Smooth muscle cell (in vitro differentiated cells): ENCODE data around the gene SYT17. TPM values are rescaled to one million over a fixed set of nuclear protein-coding genes. Genes with fewer than 3 reads are reported as not detected.

ENCODE experiments used
- DNase-seq: peaks from one replicate; lab custom pipeline; 2025; ENCODE audit not compliant: unreplicated experiment; lab: John Stamatoyannopoulos, UW
- H2AFZ ChIP-seq: fragments of 200-600 bp; sonication (generic); 2 replicates; pipeline ENCODE4 v1.6.0; 2016; ENCODE audit warnings: antibody characterized with exemption, low read depth, mild to moderate bottlenecking
- H3F3A ChIP-seq: fragments of 200-600 bp; sonication (generic); 2 replicates; pipeline ENCODE4 v1.6.0; 2017; ENCODE audit warnings: antibody characterized with exemption, low read depth
- H3K27ac ChIP-seq: fragments of 200-600 bp; sonication (generic); 2 replicates; pipeline ENCODE4 v1.5.1; 2016; ENCODE audit warnings: low read depth, mild to moderate bottlenecking
- H3K27me3 ChIP-seq: fragments of 200-600 bp; sonication (generic); 2 replicates; pipeline ENCODE4 v1.6.1; 2016; ENCODE audit warnings: low read depth, mild to moderate bottlenecking
- H3K36me3 ChIP-seq: fragments of 200-600 bp; sonication (generic); 2 replicates; pipeline ENCODE4 v1.5.1; 2016; ENCODE audit warnings: low read depth
- H3K4me1 ChIP-seq: fragments of 200-600 bp; sonication (generic); 2 replicates; pipeline ENCODE4 v1.5.1; 2016; ENCODE audit warnings: low read depth
- H3K4me2 ChIP-seq: fragments of 200-600 bp; sonication (generic); 2 replicates; pipeline ENCODE4 v1.6.0; 2016; ENCODE audit warnings: mild to moderate bottlenecking
- H3K4me3 ChIP-seq: fragments of 200-600 bp; sonication (generic); 2 replicates; pipeline ENCODE4 v1.5.1; 2016; ENCODE audit warnings: mild to moderate bottlenecking
- H3K79me2 ChIP-seq: fragments of 200-600 bp; sonication (generic); 2 replicates; pipeline ENCODE4 v1.6.0; 2016; ENCODE audit warnings: low read depth, mild to moderate bottlenecking
- H3K9ac ChIP-seq: fragments of 200-600 bp; sonication (generic); 2 replicates; pipeline ENCODE4 v1.6.0; 2016; ENCODE audit warnings: low read depth
- H3K9me3 ChIP-seq: fragments of 200-600 bp; sonication (generic); replicated peaks from 2 replicates; pipeline ENCODE4 v1.5.1; 2016; ENCODE audit warnings: low read depth
- H4K20me1 ChIP-seq: fragments of 200-600 bp; sonication (generic); 2 replicates; pipeline ENCODE4 v1.6.0; 2016; ENCODE audit warnings: low read depth
- WGBS: methylation state at CpG from one replicate; pipeline ENCODE4 v1.1.7; 2016; ENCODE audit warnings: low lambda C conversion rate; 5-methylcytosine and 5-hydroxymethylcytosine counted together
- polyA plus RNA-seq: library from polyadenylated mRNA; unstranded; fragments of >200 nt; fragmentation: Nextera tagmentation; extraction: Ambion mirVana; gene quantifications from 2 replicates; pipeline ENCODE4 v1.2.1, GENCODE V29; 2016
- total RNA-seq: library from RNA; depleted of rRNA; stranded (reverse); fragments of >200 nt; gene quantifications from 2 replicates; pipeline ENCODE4 v1.2.3, GENCODE V29; 2014
- TF ChIP-seq, protein P1 (sequence below): fragments of 200-600 bp; sonication (generic); IDR thresholded peaks from 2 replicates; pipeline ENCODE4 v1.5.1; 2017; ENCODE audit warnings: borderline replicate concordance, mild to moderate bottlenecking, antibody characterized with exemption; ENCODE audit not compliant: insufficient read depth, poor library complexity, severe bottlenecking

Gene SYT17
- total and polyA plus RNA-seq, 2 experiments from 2014 or later, result 2.0 to 3.9 TPM

DNA sequence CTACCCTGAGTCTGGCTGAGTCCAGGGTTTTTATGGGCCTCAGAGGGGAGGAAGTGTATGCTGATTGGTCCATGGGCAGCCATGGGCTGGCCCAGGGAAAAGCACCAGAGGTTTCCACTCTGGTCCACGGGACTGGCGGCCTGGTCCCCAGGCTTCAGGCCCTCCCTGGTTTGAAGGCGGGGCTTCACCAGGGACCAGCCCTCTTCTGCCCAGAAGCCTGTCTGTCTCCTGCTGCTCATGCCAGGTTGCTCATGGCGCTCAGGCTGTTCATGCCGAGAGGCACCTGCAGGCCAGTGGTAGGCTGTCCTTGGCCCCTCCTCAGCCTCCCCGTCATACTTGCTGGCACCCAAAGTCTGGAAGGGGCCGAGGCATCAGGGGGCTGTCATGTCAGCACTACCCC is 72.5 kb downstream of the SYT17 start:
- H3K4me2 ChIP-seq, result no peak overlapping the region
- H3K27me3 ChIP-seq, result no peaks in the 10 kb centered on the region
- H4K20me1 ChIP-seq, result no peaks in the 10 kb centered on the region
- no peaks in the 10 kb centered on the region for H3K4me1 ChIP-seq
- no peaks in the 10 kb centered on the region for H3K9me3 ChIP-seq
- H3K4me3 ChIP-seq, result no peak overlapping the region
- 85% methylated on average over 7 of the region's 7 CpGs for WGBS
- H3K9ac ChIP-seq, result no peak overlapping the region
- TF ChIP-seq, protein P1, sequence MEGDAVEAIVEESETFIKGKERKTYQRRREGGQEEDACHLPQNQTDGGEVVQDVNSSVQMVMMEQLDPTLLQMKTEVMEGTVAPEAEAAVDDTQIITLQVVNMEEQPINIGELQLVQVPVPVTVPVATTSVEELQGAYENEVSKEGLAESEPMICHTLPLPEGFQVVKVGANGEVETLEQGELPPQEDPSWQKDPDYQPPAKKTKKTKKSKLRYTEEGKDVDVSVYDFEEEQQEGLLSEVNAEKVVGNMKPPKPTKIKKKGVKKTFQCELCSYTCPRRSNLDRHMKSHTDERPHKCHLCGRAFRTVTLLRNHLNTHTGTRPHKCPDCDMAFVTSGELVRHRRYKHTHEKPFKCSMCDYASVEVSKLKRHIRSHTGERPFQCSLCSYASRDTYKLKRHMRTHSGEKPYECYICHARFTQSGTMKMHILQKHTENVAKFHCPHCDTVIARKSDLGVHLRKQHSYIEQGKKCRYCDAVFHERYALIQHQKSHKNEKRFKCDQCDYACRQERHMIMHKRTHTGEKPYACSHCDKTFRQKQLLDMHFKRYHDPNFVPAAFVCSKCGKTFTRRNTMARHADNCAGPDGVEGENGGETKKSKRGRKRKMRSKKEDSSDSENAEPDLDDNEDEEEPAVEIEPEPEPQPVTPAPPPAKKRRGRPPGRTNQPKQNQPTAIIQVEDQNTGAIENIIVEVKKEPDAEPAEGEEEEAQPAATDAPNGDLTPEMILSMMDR, result no peak
- H3F3A ChIP-seq, result no peaks in the 10 kb centered on the region
- no peak for DNase-seq
- no peaks in the 10 kb centered on the region for H3K79me2 ChIP-seq
- H2AFZ ChIP-seq, result no peak overlapping the region
- no peaks in the 10 kb centered on the region for H3K36me3 ChIP-seq
- no peak overlapping the region for H3K27ac ChIP-seq

DNA sequence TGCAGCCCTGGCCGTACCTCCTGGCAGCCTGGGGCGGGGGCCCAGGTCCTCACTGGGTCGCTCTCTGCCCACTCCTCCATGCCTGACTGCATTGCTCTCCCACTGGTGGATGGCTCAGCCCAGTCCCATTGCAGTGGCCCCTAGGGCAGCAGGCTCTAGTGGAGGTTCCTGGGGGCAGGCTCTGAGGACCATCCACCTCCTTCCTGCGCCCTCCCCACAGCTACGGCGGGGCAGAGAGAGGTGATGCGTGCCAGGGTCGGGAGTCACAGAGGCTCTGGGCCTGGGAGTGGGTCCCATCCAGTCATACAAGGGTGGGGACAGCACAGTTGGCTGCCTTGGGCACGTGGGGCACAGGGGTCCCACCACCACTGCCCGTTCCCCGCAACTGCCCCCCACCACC is 73.5 kb downstream of the SYT17 start:
- 98% methylated on average over 11 of the region's 11 CpGs for WGBS

DNA sequence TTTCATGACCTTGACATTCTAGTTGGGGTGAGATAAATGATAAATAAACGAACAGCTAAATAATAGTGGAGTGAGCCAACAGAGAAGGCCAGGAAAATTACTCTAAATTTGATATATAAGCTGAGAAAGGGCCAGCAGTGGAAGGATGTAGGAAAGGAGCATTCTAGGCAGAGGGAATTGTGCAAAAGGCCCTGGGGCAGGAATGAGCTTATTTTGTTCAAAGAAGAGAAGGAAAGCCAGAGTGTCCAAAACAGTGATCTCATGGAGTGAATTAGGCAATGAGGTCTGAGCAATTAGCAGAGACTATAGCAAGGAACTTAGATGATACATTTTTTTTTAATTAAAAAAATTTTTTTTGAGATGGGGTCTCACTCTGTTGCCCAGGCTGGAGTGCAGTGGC is 74.1 kb downstream of the SYT17 start:
- H3K4me2 ChIP-seq, result no peak overlapping the region
- no peaks in the 10 kb centered on the region for H3F3A ChIP-seq
- H3K9ac ChIP-seq, result no peak overlapping the region
- no peaks in the 10 kb centered on the region for H4K20me1 ChIP-seq
- WGBS, result 87% methylated on average over 1 of the region's 1 CpG
- no peaks in the 10 kb centered on the region for H3K79me2 ChIP-seq
- H3K27me3 ChIP-seq, result no peaks in the 10 kb centered on the region
- no peaks in the 10 kb centered on the region for H3K4me1 ChIP-seq
- no peak for DNase-seq
- H3K27ac ChIP-seq, result no peak overlapping the region
- H3K4me3 ChIP-seq, result no peak overlapping the region
- no peaks in the 10 kb centered on the region for H3K9me3 ChIP-seq
- no peaks in the 10 kb centered on the region for H3K36me3 ChIP-seq
- H2AFZ ChIP-seq, result no peak overlapping the region
- TF ChIP-seq, protein P1, result no peak

More for the DNA sequence above, 73.5 kb downstream of the SYT17 start:
- Histone ChIP-seq H3K27ac (no peak overlapping the region), H3K9me3 (no peaks in the 10 kb centered on the region), H3K79me2 (no peaks in the 10 kb centered on the region), H3K4me2 (no peak overlapping the region), H3K27me3 (no peaks in the 10 kb centered on the region), H3K9ac (no peak overlapping the region), H3K4me3 (no peak overlapping the region), H3K4me1 (no peaks in the 10 kb centered on the region), H4K20me1 (no peaks in the 10 kb centered on the region), H2AFZ (no peak overlapping the region), H3F3A (no peaks in the 10 kb centered on the region), H3K36me3 (no peaks in the 10 kb centered on the region)
- no peak for DNase-seq
- TF ChIP-seq, protein P1, result no peak

DNA sequence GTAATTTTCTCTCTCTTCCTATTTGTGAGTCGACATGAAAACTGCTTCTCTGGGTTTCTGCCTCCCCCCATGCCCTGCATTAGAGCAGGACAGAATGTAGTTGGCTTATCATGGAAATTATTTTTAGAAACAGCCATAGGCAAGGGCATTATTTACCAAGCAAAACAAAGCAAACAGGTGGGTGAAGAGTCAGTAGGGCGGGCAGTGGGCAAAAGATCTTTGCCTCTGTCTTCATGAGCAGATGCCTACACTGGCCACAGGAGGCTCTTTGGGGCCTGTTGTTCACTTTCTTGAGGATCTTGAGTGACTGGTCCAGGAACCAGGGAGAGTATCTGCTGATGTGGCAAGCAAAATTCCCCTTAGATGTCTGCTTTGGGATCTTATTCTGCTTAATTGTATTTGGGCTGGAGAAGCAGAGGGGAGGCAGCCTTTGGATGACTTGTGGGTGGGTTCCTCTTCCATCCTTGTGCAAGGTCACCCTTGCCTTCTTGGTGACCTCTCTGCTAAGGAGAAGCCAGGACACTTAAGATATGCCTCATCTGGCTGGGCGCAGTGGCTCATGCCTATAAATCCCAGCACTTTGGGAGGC is 75.0 kb downstream of the SYT17 start:
- Histone ChIP-seq H3K79me2 (no peaks in the 10 kb centered on the region), H3K27me3 (no peaks in the 10 kb centered on the region), H3K4me1 (no peaks in the 10 kb centered on the region), H3K4me2 (no peak overlapping the region), H4K20me1 (no peaks in the 10 kb centered on the region), H3F3A (no peaks in the 10 kb centered on the region), H3K36me3 (no peaks in the 10 kb centered on the region), H3K9me3 (no peaks in the 10 kb centered on the region), H3K4me3 (no peak overlapping the region), H2AFZ (no peak overlapping the region), H3K9ac (no peak overlapping the region), H3K27ac (no peak overlapping the region)
- DNase-seq, result no peak
- WGBS, result 90% methylated on average over 3 of the region's 3 CpGs
- TF ChIP-seq, protein P1, result no peak
